DMS79 treated with DMSO at 0.1 percent for 48 hours (cell line): ENCODE results near the gene RCOR2.

Source experiments
- DNase-seq: peaks from one replicate; lab custom pipeline; 2025; lab: John Stamatoyannopoulos, UW

RCOR2 gene

DNA sequence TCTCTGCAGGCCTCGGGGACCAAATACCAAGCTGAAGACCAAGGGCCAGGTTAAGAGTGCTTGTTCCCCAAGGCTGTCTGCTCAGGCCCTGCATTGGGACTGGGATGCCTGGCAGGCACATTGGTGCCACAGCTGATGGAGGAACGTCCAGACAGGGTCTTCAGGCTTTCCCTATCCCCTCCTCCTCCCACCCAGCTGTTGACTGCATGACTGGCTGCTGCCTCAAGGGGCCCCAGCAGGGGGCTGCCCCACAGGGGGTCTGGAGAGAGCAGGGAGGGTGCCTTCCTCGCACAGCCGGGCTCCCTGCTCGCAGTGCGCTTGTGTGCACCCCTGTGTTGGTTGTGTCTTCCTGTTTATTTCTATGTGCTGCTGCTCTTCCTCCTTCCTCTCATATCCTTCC, 9.9 kb downstream of the RCOR2 start:
- DNase-seq: no peak

DNA sequence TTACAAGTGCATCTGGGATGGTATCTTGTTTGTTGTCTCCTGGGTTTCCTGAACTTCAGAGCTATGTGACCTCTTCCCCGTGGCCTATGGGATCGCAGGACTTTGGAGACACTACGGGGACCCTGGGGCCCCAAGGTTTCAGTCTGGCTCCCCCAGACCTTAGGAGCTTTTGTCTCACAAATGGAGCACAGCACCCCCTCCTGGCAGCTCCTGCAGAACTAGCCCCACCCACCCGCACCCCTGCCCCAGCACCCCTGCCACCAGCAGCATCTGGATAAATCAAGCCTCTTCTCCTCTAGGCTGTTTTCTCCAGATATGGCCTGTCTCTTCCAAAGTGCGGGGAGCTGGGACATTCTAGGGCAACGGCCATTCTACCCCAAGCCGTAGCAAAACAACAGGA, 10.4 kb downstream of the RCOR2 start:
- no peak for DNase-seq

DNA sequence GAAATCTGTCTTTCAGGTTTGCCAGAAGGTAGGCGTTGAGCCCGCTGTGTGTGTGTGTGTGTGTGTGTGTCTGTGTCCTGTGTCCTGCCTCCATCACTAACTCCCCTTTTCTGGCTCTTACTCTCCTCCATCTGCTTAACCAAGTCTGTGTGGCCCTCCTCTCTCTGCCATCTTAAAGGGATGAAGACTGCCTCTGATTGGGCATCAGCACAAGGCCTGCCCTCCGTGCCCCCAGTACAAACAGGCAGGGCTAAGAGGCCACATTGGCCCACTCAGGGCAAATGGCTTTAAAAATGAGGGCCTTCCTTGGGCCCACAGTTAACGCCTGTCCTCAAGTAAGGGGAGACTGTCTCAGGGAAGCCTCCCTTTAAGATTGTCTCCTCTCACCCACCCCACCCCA, 10.9 kb downstream of the RCOR2 start:
- no peak for DNase-seq

DNA sequence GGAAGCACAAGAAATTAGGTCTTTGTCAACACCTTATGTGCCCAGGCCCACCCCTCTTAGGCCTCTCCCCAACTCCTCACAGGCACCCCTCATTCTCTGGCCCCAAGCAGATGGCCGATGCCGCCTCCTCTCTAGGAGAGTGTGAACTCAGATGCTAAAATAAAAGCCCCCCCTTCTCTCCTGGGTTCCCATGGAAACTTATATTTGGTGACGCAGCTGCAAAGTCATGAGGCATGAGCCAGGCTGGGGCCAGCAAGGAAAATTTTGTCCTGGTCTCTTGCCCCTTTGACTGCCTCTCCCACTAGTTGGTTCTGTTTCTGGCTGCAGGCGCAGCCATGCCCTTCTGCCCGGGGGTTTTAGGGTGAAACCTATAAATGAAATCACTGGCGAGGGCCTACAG, 11.8 kb downstream of the RCOR2 start:
- no peak for DNase-seq

DNA sequence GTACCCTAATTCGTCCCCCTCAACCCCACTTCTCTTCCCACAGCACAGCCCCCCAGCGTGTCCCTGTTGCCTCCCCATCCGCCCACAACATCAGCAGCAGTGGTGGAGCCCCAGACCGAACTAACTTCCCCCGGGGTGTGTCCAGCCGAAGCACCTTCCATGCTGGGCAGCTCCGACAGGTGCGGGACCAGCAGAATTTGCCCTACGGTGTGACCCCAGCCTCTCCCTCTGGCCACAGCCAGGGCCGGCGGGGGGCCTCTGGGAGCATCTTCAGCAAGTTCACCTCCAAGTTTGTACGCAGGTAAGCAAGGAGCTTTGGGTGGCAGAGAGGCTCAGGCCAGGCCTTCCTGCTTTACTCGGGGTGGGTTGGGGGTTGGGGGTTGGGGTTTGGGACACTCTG, 12.2 kb downstream of the RCOR2 start:
- DNase-seq: no peak

DNA sequence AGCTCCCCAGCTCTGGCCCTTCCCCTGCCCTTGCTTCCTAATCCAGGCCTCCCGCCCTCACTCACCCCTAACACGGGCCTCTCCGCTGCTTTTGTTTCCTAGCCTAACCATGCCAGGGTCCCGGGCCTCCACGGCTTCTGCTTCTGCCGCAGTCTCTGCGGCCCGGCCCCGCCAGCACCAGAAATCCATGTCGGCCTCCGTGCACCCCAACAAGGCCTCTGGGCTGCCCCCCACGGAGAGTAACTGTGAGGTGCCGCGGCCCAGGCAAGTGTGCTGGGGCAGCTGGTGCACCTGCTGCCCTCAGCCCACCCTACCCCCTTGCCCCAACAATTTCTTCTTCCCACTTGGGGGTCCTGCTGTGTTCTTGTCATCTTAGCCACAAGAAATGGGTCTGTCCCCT, 13.1 kb downstream of the RCOR2 start:
- DNase-seq: no peak

DNA sequence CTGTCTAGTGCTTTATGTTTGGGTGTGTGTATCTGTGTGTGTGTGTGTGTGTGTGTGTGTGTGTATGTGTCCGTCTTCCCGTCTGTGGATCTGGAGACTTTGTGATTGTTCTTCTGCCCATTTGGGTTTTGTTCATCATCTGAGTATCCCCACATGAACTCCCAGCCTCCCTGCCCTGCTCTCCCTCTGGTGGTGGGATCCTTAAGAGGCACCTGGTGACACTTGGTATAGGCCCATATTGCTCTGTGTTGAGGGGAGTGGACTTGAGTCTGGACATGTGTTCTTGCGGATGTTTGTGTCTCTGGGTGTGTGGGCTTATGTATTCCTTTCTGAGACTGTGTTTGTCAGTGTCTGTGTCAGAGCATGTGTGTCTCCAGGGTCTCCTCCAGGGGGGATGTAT, 15.3 kb downstream of the RCOR2 start:
- DNase-seq: no peak

DNA sequence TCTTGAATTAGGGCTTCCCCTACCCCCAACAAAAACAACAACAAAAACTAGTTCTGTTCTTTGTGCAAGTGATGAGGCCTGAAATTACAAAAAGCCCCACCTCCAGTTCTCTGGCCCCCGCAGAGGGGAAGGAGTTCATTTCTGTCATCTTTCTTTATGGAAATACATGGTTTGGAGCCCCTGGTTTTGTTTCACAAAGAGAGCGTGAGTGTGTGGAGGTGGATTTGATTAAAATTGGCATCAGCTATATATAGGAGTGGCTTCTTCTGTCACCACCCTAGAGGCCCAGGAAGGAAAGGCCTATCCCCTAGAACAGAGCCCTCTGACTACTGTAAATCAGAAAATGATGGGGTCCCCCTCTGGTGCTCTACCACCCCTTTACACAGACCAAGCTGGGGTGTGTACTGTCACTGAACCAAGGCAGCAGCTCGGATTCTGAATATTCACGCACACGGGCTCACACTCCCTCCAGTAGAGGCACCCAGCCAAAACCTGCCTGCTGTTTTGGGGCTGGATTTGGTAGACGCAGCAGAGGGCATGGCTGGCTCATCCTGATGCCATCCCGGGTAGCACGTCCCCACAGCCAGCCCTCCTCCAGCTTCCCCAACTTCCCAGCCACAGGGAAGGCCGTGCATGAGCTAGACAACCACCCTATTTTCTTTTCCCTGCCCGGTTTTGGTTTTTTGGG, 19.4 kb downstream of the RCOR2 start:
- DNase-seq: no peak

DNA sequence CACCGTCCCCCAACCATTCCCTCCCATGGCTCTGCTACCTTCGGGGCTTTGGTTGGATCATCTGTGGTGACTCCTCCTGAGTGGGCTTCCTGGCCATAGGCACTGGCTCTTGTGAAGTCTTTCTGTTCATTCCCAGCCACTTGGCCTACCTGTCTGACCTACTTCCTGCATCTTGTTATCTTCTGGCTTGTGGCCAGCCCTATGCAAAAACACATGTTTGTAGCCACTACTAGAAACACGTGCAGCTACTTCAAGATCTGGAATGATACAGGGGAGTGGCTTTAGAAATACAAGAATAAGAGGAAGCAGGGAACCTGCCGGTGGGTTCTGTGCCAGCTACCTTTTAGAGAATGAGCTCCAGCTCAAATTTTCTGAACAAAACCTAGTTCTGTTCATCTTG, 20.9 kb downstream of the RCOR2 start:
- peak; percentile 90 for DNase-seq

DNA sequence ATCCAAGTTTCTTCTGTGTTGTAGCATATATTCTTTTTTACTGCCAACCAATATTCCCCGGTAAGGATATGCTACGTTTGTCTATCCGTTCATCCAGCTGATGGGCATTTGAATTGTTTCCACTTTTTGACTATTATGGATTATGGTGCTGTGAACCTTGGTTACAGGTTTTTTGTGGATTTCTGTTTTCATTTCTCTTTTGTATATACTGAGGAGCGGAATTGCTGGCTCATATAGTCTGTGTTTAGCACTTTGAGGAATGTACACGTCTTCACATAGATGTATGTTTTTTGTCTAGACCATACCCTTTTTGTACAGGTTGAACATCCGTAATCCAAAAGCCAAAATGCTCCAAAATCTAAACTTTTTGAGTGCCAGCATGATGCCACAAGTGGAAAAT, 23.6 kb downstream of the RCOR2 start:
- DNase-seq: no peak

DNA sequence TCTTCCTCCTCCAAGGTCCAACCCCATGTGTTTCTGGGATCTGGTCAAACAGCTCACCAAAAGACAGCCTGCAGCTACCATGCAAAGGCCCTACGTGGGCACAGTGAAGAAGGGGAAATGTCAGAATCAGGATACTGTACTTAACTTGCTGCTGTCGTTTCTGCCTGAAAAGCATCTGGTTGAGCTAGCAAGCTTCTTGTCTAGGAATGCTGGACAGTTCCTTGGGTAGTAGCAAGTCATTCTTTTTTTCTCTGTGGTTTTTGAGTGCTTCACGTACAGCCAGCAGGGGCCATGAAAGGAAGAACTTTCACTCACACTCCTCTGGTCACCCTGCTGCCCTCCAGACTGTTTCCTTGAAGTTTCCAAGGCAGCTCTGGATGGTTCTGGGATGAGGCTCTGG, 24.7 kb downstream of the RCOR2 start:
- no peak for DNase-seq

DNA sequence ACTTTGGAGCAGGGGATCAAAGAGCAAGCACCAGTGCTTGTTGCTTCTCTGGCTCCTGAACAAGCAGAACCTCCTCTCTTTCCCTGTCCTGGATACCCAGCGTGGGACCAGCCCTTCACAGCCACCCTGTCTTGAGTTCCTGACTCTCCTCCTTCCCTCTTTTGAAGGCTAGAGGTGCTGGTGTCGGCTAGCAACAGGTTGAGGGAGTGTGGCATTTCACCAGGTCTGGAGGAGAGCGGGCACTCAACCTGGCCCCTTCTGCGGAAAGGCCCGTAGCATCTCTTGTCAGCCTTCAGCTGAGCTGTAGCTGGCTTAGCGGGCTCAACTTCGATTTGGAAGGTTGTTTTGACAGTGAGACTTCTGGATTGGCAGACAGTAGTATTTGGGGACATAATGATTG, 26.6 kb downstream of the RCOR2 start:
- no peak for DNase-seq

DNA sequence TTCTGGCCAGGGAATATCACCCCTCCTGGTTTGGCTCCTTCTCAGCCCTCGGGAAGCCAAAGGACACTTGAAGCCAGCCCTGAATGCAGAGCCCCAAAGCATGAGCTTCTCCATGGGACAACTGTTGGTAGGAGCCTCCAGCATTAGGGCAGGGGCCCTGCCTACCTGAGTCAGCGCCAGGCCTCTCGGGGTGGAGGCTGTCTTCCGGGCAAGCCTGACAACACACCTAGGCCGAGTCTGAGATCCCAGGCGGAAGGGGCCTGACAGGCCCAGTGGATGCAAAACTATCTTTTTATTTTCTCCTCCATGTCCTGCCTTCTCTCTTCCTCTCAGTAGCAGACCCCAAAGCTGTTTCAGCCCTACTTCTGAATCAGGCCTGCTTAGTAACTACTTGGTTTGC, 27.6 kb downstream of the RCOR2 start:
- DNase-seq: no peak

DNA sequence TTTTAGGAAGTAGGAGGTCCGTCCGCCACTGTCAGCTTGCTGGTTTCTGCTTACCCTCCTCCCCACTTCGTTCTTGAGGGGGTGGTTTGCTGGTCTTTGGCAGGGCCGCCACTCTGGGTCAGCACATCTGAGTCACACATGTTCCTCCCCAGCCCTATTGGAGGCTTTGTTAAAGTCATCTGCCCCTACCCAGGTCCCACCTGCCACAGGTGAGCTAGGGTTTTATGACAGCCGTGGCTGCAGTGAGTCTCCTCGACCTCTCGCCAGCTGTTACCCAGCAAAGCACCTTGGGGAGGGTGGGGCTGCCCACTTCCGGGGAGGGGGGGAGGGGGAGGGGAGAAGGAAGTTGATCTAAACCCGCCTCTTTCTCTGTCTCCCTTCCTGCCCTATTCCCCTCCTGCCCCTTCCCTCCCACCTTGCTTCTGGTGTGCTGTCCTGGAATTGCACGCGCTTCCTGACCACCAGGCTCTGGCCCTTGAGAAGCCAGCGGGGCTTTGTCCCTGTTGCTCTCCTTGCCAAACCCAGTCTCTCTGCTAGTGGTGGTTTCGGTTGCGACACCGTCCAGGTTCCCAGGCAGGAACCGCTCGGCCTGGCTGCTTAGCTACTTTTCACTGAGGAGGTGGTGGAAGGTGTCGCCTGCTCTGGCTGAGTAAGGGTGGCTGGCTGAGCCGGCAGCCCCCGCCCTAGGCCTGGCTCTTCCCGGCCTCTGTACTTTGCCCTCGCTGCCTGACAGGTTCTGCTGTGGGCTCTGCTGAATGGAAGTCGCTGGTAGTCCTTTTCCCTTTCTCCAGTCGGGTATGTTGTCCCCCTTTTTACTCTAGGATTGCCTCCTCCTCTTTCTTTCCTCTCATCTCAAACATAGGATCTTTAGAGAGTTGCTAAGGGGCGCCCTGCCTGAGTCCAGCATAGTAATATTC, 28.5 kb downstream of the RCOR2 start:
- peak; percentile 80 for DNase-seq

DNA sequence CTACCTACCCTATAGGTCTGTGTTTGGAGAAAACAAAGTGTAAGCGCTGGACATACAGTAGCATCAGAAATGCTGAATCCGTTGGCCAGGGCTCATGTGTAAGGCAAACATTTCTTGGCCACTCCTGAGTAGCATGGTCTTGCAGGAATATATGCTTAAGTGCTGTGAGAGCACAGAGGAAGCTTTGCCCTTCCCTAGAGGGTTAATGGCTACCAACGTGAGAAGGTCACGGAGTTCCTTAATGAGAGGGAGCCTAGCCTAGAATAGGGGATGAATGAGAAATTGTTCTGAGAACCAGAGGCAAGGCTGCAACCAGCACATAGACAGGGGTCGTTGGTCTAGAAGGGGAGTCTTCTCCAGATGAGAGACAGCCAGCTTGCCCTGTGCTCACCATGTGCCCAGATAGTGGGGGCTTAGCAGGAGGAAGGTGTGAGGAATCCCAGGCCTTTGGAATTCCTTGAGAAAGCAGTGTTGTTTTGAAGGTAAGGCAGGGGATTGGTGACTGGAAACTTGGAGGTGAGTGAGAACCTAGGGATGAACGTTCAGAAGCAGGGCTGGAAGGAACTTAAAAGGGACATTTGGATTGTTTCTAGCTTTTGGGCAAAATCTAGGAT, 29.5 kb downstream of the RCOR2 start:
- DNase-seq: no peak

DNA sequence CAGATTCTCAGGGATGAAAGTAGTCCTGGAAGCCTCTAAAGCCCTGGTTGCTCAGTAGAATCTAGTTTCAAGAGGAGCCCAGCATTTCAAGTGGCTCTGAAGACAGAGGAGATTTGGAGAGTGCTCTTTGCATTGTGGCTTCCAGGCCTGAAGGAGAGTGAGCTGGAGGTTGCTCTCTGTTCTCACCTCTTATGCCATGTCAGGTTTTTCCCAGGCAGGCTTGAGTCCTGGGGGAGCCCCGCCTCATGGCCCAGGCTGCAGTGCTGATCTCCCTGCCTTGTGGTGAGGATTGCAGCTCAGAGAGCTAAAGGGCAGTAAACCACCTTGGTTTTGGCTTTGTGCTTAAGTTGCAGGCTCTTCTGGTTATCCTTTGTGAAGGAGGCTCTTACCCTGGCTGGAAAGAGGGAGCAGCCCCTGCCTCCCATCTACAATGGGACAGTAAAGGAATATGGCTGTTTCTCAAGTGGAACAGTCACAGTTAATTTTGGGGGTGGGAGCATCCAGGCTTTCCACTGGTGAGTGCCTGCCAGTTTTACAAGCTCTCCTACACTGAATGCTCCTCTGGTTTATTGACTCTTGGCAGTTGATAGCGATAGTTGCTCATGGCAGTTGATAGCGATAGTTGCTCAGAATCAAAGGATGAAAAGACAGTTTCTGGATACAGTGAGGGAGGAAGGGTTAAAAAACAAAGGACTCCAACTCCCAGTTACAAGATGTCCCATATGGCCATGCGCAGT, 32.6 kb downstream of the RCOR2 start:
- peak; percentile 88 for DNase-seq

DNA sequence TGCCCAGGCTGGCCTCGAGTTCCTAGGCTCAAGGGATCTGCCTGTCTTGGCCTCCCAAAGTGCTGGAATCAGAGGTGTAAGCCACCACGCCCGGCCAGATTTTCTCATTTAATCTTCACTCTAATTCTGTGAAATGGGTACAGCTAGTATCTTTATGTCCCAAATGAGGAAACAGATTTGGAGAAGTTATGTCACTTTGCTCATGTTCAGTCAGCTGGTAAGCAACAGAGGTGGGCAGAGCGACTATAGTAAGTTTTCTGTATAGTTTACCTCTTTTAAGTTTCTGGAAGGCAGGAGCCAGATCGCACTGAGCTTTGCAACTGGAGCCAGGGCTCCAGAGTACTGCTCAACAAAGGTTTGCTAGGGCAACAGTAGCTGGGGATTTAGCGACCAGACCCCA, 33.2 kb downstream of the RCOR2 start:
- DNase-seq: no peak

DNA sequence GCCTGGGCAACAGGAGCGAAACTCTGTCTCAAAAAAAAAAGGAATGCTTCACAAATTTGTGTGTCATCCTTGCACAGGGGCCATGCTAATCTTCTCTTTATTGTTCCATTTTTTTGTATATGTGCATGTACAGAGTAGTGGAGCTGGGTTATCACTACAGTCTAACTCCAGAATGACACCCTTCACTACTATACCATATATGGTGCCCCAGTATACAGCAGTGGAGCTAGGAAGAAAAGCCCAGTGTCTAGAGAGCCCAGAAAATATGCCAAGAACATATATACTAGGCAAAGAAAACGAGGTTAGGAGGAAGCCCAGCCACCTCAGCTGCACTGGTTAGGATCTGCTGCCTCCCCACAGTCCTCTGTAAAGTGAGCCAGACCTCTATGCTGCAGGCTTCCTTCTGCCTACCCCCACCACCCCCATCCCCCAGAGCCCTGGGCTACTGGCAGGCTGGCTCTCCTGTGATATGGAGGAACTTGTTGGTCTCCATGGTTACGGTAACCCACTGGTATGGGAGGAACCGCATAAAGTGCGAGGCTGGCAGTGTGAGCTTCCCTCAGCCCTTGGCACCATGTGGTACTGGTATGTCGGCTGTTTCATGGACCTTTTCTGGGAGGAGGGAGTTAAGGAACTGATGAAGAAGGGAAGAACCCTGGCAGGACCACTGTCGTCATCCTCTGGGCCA, 34.3 kb downstream of the RCOR2 start:
- DNase-seq: peak; percentile 17

DNA sequence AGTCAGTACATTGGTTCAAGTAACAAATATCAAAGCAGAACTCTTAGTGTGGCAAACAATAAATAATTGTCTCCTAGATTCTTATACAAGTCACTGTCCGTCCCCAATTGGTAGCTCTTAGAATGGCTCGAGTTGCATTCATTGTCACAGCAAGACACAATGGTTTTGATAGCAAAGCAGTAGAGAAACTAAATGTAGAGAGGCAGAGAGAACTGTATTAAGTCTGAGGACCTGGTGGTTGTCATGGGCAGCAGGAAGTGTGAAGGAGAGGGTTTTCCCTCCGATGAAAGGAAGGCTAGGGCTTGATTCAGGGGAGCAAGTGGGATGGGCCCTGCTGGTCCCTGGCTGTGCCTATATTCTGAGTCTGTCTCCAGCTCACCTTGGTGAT, 36.6 kb downstream of the RCOR2 start:
- DNase-seq: no peak

DNA sequence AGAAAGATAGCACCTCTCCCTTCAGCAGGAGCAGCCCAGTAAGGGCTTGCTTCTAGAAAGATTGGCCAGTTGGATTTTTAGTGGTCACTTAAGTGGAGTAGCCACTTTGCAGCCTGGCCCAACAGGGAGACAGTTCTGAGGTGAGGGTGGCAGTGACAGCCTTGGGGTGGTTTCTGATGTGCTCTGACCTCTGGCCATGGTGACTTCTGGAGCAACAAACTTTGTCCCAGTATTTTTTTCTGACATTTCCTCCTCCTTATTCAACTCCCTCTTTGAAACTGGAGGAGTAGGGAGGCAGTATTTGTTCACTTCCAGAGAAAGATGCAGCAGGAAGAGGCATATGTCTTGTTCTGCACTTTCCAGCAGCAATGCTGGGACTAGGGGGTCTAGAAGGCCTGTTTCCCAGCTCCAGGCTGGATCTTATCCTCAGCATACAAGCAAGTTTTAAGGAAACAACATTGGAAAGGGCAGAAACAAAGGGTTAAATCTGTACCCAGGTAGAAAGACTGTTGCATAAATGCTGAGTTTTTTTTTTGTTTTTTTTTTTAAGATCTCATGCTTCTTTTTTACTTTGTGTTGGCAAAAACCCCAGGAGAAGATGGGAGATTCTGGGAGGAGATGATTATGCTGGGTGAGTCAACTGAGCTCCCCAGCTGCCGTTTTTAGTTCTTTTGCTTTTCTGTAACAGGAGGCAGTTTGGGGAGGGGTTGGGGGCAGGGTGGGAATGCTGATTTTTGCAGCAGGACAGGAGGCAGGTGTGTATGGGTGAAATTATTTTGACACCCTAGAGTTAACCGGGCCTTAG, 37.2 kb downstream of the RCOR2 start:
- no peak for DNase-seq

DNA sequence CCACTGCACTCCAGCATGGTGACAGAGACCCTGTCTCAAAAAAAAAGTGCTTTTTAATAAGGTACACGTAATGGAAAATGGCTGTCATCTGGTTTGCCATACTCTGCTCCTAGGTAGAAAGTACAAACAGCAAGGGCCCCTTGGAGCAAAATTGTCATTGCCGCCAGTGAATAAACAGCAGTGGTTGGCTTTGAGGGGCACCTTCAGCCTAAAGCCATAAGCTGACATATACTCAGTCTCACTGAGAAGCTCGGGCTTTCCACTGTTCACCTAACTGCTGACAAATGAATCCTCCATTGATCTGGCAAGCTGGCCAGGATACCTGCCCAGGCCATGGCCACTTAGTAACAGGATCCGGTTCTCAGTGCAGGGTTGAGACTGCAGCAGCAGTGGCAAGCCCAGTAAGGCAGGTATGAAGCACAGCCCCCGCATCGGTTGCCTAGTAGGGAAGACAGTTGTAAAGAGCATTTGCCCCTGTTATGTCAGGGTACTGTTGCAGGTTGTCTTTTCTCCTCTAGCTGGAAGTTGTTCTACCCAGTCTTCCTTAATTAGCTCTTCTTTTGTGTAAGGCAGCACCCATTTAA, 39.2 kb downstream of the RCOR2 start:
- no peak for DNase-seq
